ENCODE data around the gene PALLD.

DNA sequence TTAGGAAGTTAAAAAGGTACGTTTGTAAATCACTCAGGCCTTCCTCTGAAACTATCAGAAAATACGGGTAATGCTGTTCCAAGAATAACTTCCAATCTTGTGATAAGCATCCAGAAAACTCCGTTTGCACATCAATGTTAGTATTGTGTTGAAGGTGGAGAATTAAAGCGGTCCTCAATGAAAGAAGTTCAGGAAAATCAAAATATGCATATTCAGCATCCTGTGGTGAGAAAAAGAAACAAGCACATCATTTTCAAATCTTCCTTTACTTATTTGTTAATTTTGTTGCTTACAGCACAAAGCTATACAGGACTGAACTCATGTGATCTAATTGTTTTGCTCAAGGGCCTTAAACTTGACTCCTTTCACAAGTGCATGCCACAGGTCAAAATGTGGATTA is 35.0 kb upstream of the PALLD start:
- no peak for TF ChIP-seq EZH2phosphoT487 (IDR thresholded peaks at IDR 0.05; ENCODE audit: insufficient read depth, low read depth)
- no peak for TF ChIP-seq EZH2 (IDR thresholded peaks at IDR 0.05; ENCODE audit: insufficient read depth, poor library complexity, severe bottlenecking)

All from GM23248 (cell line).